SU-DHL-6 (cell line): Measurements from ENCODE around the gene PTCH2.
A peak's percentile ranks its signal among the peaks of the same experiment; 100 is the strongest.

ENCODE experiments used
- H2AFZ ChIP-seq: fragments of 200-600 bp; sonication (generic); 2 replicates; pipeline ENCODE4 v1.6.1; 2014; ENCODE audit warnings: low read depth, mild to moderate bottlenecking, moderate library complexity, mixed read lengths, antibody characterized with exemption, low read length; ENCODE audit not compliant: severe bottlenecking
- H3F3A ChIP-seq: fragments of 200-600 bp; shearing (Covaris generic); 2 replicates; pipeline ENCODE4 v1.6.0; 2016; ENCODE audit warnings: antibody characterized with exemption, mild to moderate bottlenecking; ENCODE audit not compliant: insufficient read depth
- H3K27ac ChIP-seq: fragments of 200-600 bp; sonication (generic); 2 replicates; pipeline ENCODE4 v1.5.1; 2016; ENCODE audit warnings: low read depth, mild to moderate bottlenecking, low read length, moderate library complexity, mixed read lengths
- H3K27me3 ChIP-seq: fragments of 200-600 bp; sonication (generic), shearing (Covaris generic); 2 replicates; pipeline ENCODE4 v1.6.0; 2014; ENCODE audit warnings: mild to moderate bottlenecking, low read length
- H3K36me3 ChIP-seq: fragments of 200-600 bp; sonication (generic); 2 replicates; pipeline ENCODE4 v1.6.1; 2014; ENCODE audit warnings: mild to moderate bottlenecking, low read length, mixed read lengths
- H3K4me2 ChIP-seq: fragments of 300-600, 200-600 bp; shearing (Covaris generic), sonication (generic); 2 replicates; pipeline ENCODE4 v1.6.0; 2014; ENCODE audit warnings: low read length, low read depth, mild to moderate bottlenecking; ENCODE audit not compliant: poor library complexity, severe bottlenecking
- H3K4me3 ChIP-seq: fragments of 200-600 bp; sonication (generic); 2 replicates; pipeline ENCODE4 v1.5.1; 2014; ENCODE audit warnings: antibody characterized with exemption, low read length, mild to moderate bottlenecking, mixed read lengths; ENCODE audit not compliant: insufficient read depth, poor library complexity, severe bottlenecking
- H3K79me2 ChIP-seq: fragments of 200-600 bp; sonication (generic); 2 replicates; pipeline ENCODE4 v1.6.1; 2014; ENCODE audit warnings: mild to moderate bottlenecking, low read length, moderate library complexity; ENCODE audit not compliant: insufficient read depth
- H3K9ac ChIP-seq: fragments of 200-600 bp; sonication (generic); 2 replicates; pipeline ENCODE4 v1.7.0; 2014; ENCODE audit warnings: mild to moderate bottlenecking, low read length
- H3K9me2 ChIP-seq: fragments of 200-600 bp; sonication (generic); replicated peaks from 2 replicates; pipeline ENCODE4 v1.6.1; 2014; ENCODE audit warnings: low read length; ENCODE audit not compliant: insufficient read depth
- H3K9me3 ChIP-seq: fragments of 200-600 bp; sonication (generic); 2 replicates; pipeline ENCODE4 v1.6.1; 2014; ENCODE audit warnings: low read length, mixed read lengths; ENCODE audit not compliant: insufficient read depth
- H4K20me1 ChIP-seq: fragments of 200-600 bp; sonication (generic); 2 replicates; pipeline ENCODE4 v1.6.1; 2014; ENCODE audit warnings: low read depth, mild to moderate bottlenecking, antibody characterized with exemption, low read length, moderate library complexity, mixed read lengths
- EZH2phosphoT487 ChIP-seq: fragments of 200-600 bp; sonication (generic), shearing (Covaris generic); conservative IDR thresholded peaks from 2 replicates; pipeline ENCODE4 v1.6.1; 2018; ENCODE audit warnings: mild to moderate bottlenecking, antibody characterized with exemption, low read length, moderate library complexity, mixed read lengths
- TF ChIP-seq, protein P1 (sequence below): fragments of 200-600 bp; sonication (generic); IDR thresholded peaks from one replicate; pipeline ENCODE4 v1.5.1; 2017; ENCODE audit warnings: antibody characterized with exemption, mild to moderate bottlenecking, low read length, moderate library complexity; ENCODE audit not compliant: insufficient read depth, poor library complexity, severe bottlenecking

The PTCH2 gene

DNA sequence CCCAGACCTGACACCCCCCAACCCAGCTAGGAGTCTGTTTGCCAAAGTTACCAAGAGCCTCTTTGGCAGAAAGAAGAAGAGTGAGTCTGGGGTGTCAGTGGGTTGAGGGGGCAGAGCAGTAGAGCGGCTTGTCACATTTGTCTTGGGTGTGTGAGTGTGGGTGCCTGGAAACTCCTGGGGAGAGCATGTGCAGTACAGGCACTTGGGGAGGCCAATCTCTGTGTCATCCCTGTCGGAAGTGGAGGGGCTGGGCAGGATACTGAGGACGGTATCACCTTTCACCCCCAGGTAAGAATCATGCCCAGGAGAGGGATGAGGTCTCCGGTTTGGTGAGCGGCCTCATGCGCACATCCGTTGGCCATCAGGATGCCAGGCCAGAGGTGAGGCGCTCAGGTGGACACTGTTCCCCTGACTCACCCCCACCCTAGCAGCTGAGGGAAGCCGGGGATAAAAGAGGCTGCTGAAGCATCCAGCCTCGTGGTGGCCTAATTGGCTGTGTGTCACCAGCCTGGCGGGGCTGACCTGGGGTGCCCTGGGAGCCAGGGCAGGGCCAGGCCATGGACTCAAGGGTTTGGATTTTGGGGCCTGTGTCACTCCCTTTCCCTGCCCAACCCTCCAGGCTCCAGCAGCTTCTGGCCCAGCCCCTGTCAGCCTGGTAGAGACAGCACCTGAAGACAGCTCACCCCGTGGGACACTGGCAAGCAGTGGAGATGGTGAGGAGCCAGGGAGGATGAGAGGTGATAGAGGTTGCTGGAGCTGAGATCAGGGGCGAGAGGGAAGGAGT lies 39.5 kb downstream of the PTCH2 start:
- no peak overlapping the region for H3K4me2 ChIP-seq
- H3K36me3 ChIP-seq, result no peaks in the 10 kb centered on the region
- H3K4me3 ChIP-seq, result no peak overlapping the region
- TF ChIP-seq, protein P1, sequence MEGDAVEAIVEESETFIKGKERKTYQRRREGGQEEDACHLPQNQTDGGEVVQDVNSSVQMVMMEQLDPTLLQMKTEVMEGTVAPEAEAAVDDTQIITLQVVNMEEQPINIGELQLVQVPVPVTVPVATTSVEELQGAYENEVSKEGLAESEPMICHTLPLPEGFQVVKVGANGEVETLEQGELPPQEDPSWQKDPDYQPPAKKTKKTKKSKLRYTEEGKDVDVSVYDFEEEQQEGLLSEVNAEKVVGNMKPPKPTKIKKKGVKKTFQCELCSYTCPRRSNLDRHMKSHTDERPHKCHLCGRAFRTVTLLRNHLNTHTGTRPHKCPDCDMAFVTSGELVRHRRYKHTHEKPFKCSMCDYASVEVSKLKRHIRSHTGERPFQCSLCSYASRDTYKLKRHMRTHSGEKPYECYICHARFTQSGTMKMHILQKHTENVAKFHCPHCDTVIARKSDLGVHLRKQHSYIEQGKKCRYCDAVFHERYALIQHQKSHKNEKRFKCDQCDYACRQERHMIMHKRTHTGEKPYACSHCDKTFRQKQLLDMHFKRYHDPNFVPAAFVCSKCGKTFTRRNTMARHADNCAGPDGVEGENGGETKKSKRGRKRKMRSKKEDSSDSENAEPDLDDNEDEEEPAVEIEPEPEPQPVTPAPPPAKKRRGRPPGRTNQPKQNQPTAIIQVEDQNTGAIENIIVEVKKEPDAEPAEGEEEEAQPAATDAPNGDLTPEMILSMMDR, result no peak
- no peak for TF ChIP-seq EZH2phosphoT487
- H3K9me3 ChIP-seq, result no peaks in the 10 kb centered on the region
- H3K9ac ChIP-seq, result no peak overlapping the region
- H3F3A ChIP-seq, result peaks cover 10% of the 10 kb centered on the region; the same call in 1 of the 2 replicates
- H3K9me2 ChIP-seq, result no peaks in the 10 kb centered on the region
- H2AFZ ChIP-seq, result no peak overlapping the region
- no peaks in the 10 kb centered on the region for H3K79me2 ChIP-seq
- no peaks in the 10 kb centered on the region for H4K20me1 ChIP-seq
- no peak overlapping the region for H3K27ac ChIP-seq
- H3K27me3 ChIP-seq, result no peaks in the 10 kb centered on the region

DNA sequence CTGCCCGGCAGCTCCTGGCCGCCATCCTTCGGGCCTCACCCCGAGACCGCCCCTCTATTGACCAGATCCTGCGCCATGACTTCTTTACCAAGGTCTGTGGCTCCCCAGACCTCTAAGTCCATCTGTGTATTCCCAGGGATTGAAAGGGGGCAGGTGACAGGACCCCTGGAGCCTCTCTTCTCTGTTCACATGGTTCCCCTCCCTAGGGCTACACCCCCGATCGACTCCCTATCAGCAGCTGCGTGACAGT lies 40.1 kb downstream of the PTCH2 start:
- H3K9me2 ChIP-seq, result no peaks in the 10 kb centered on the region
- no peak for TF ChIP-seq EZH2phosphoT487
- TF ChIP-seq, protein P1, result no peak
- no peak overlapping the region for H3K4me3 ChIP-seq
- H3K27ac ChIP-seq, result no peak overlapping the region
- H4K20me1 ChIP-seq, result no peaks in the 10 kb centered on the region
- H2AFZ ChIP-seq, result no peak overlapping the region
- peaks cover 12% of the 10 kb centered on the region; the same call in 1 of the 2 replicates for H3F3A ChIP-seq
- H3K36me3 ChIP-seq, result no peaks in the 10 kb centered on the region
- H3K79me2 ChIP-seq, result no peaks in the 10 kb centered on the region
- H3K27me3 ChIP-seq, result no peaks in the 10 kb centered on the region
- H3K9me3 ChIP-seq, result no peaks in the 10 kb centered on the region
- no peak overlapping the region for H3K4me2 ChIP-seq
- H3K9ac ChIP-seq, result no peak overlapping the region

GRCh38 chr1:44802306-44803061 lies 40.6 kb downstream of the PTCH2 start:
- H3K27me3 ChIP-seq, result no peaks in the 10 kb centered on the region
- H3K36me3 ChIP-seq, result no peaks in the 10 kb centered on the region
- H3K4me3 ChIP-seq, result no peak overlapping the region
- H3K27ac ChIP-seq, result no peak overlapping the region
- H3K9me2 ChIP-seq, result no peaks in the 10 kb centered on the region
- H3F3A ChIP-seq, result peaks cover 12% of the 10 kb centered on the region; the same call in 1 of the 2 replicates
- H3K4me2 ChIP-seq, result peak overlapping the region; percentile 35
- TF ChIP-seq EZH2phosphoT487, result no peak
- TF ChIP-seq, protein P1, result no peak
- no peaks in the 10 kb centered on the region for H3K9me3 ChIP-seq
- H4K20me1 ChIP-seq, result no peaks in the 10 kb centered on the region
- H2AFZ ChIP-seq, result no peak overlapping the region
- H3K79me2 ChIP-seq, result no peaks in the 10 kb centered on the region
- no peak overlapping the region for H3K9ac ChIP-seq
